ENCODE measurements around the gene ZNF264.
"Not testable (repeated sequence)": the region's sequence is repeated elsewhere in the genome, so short reads cannot be mapped to it uniquely, and the experiment has no call there.

The ZNF264 gene

GRCh38 chr19:57191141-57192076, at the start of gene ZNF264:
Gene ZNF264, plus strand, starts transcription at chr19:57191500. Its CDS starts 414 bp downstream, at chr19:57191914.
- DNase-seq (ENCODE audit: low read depth, low spot score), result peak; percentile 84

- no peak for DNase-seq (ENCODE audit: low read depth, low spot score)
Measured at GRCh38 chr19:57141699-57142098, 49.6 kb upstream of the ZNF264 start.

- DNase-seq (ENCODE audit: low read depth, low spot score), result no peak
Measured at GRCh38 chr19:57152921-57153320, 38.4 kb upstream of the ZNF264 start.

GRCh38 chr19:57161985-57162539, 29.2 kb upstream of the ZNF264 start:
- no peak for DNase-seq (ENCODE audit: low read depth, low spot score)

GRCh38 chr19:57165846-57166245, 25.5 kb upstream of the ZNF264 start:
- no peak for DNase-seq (ENCODE audit: low read depth, low spot score)

GRCh38 chr19:57167385-57167784, 23.9 kb upstream of the ZNF264 start, which contains the start of gene DUXA:
Gene DUXA, minus strand, starts transcription at chr19:57167485. Its CDS starts 42 bp downstream, at chr19:57167443.
- DNase-seq (ENCODE audit: low read depth, low spot score), result no peak

- DNase-seq (ENCODE audit: low read depth, low spot score), result no peak
Measured at GRCh38 chr19:57171551-57172081, 19.7 kb upstream of the ZNF264 start.

- no peak for DNase-seq (ENCODE audit: low read depth, low spot score)
Measured at GRCh38 chr19:57190301-57190700, 999 bp upstream of the ZNF264 start.

- DNase-seq (ENCODE audit: low read depth, low spot score), result no peak
Measured at GRCh38 chr19:57192077-57192420, 749 bp downstream of the ZNF264 start.

GRCh38 chr19:57192993-57193392, 1.7 kb downstream of the ZNF264 start:
- DNase-seq (ENCODE audit: low read depth, low spot score), result no peak

GRCh38 chr19:57197874-57198273, 6.6 kb downstream of the ZNF264 start:
- DNase-seq (ENCODE audit: low read depth, low spot score), result not testable (repeated sequence)

- no peak for DNase-seq (ENCODE audit: low read depth, low spot score)
Measured at GRCh38 chr19:57202160-57202559, 10.9 kb downstream of the ZNF264 start.

GRCh38 chr19:57210381-57210780, 19.1 kb downstream of the ZNF264 start:
- DNase-seq (ENCODE audit: low read depth, low spot score), result no peak

GRCh38 chr19:57212109-57212508, 20.8 kb downstream of the ZNF264 start:
- DNase-seq (ENCODE audit: low read depth, low spot score), result no peak

GRCh38 chr19:57227502-57227901, 36.2 kb downstream of the ZNF264 start:
- DNase-seq (ENCODE audit: low read depth, low spot score), result no peak

GRCh38 chr19:57231686-57232085, 40.4 kb downstream of the ZNF264 start:
- DNase-seq (ENCODE audit: low read depth, low spot score), result no peak

- DNase-seq (ENCODE audit: low read depth, low spot score), result no peak
Measured at GRCh38 chr19:57233207-57233606, 41.9 kb downstream of the ZNF264 start.

GRCh38 chr19:57239982-57240310, 48.6 kb downstream of the ZNF264 start:
- no peak for DNase-seq (ENCODE audit: low read depth, low spot score)

- peak; percentile 94 for DNase-seq (ENCODE audit: low read depth, low spot score)
Measured at GRCh38 chr19:57240311-57241090, 49.2 kb downstream of the ZNF264 start, which contains the start of gene ZNF805. Gene ZNF805, plus strand, starts transcription at chr19:57240632. Its CDS starts 260 bp downstream, at chr19:57240892.

- DNase-seq (ENCODE audit: low read depth, low spot score), result no peak
Measured at GRCh38 chr19:57241176-57241575, 49.9 kb downstream of the ZNF264 start.

- no peak for DNase-seq (ENCODE audit: low read depth, low spot score)
Measured at GRCh38 chr19:57242821-57243220, 51.5 kb downstream of the ZNF264 start.

GRCh38 chr19:57244513-57244912, 53.2 kb downstream of the ZNF264 start:
- DNase-seq (ENCODE audit: low read depth, low spot score), result no peak

All from activated naive CD8-positive, alpha-beta T cell treated with anti-CD3 and anti-CD28 coated beads, Interleukin-2, amount 50 U/mL, for 16 hours (primary cell).